GM19328 (cell line): ENCODE measurements around the gene MED13L.
A peak's percentile ranks its signal among the peaks of the same experiment; 100 is the strongest.
"Not testable (repeated sequence)": the region's sequence is repeated elsewhere in the genome, so short reads cannot be mapped to it uniquely, and the experiment has no call there.

Experiments
- ATAC-seq: cut with Tn5 transposase; IDR thresholded peaks from one replicate; pipeline ENCODE4 v1.9.1; 2021; ENCODE audit warnings: mild to moderate bottlenecking, moderate library complexity; ENCODE audit not compliant: unreplicated experiment

Gene MED13L

GRCh38 chr12:116136340-116136739 is 141.2 kb downstream of the MED13L start:
- ATAC-seq: no peak

GRCh38 chr12:116135209-116135930 is 142.1 kb downstream of the MED13L start:
- no peak for ATAC-seq

- no peak for ATAC-seq
Measured at GRCh38 chr12:116133636-116134214, 143.8 kb downstream of the MED13L start.

- ATAC-seq: no peak
Measured at GRCh38 chr12:116133149-116133548, 144.3 kb downstream of the MED13L start.

- ATAC-seq: not testable (repeated sequence)
Measured at GRCh38 chr12:116131987-116132386, 145.5 kb downstream of the MED13L start.

- ATAC-seq: no peak
Measured at GRCh38 chr12:116131176-116131575, 146.3 kb downstream of the MED13L start.

- ATAC-seq: no peak
Measured at GRCh38 chr12:116130431-116130830, 147.1 kb downstream of the MED13L start.

GRCh38 chr12:116128779-116129178 is 148.7 kb downstream of the MED13L start:
- ATAC-seq: no peak

- no peak for ATAC-seq
Measured at GRCh38 chr12:116127859-116128258, 149.6 kb downstream of the MED13L start.

GRCh38 chr12:116126610-116127009 is 150.9 kb downstream of the MED13L start:
- no peak for ATAC-seq

GRCh38 chr12:116125956-116126566 is 151.4 kb downstream of the MED13L start:
- no peak for ATAC-seq

GRCh38 chr12:116125084-116125483 is 152.4 kb downstream of the MED13L start:
- ATAC-seq: no peak

- ATAC-seq: peak; percentile 55
Measured at GRCh38 chr12:116123451-116124258, 153.8 kb downstream of the MED13L start.

GRCh38 chr12:116122628-116123027 is 154.9 kb downstream of the MED13L start:
- ATAC-seq: no peak

- no peak for ATAC-seq
Measured at GRCh38 chr12:116121453-116121871, 156.0 kb downstream of the MED13L start.

GRCh38 chr12:116116650-116117424 is 160.7 kb downstream of the MED13L start:
- no peak for ATAC-seq

- no peak for ATAC-seq
Measured at GRCh38 chr12:116113398-116114130, 163.9 kb downstream of the MED13L start.

GRCh38 chr12:116106870-116107269 is 170.6 kb downstream of the MED13L start:
- ATAC-seq: no peak

GRCh38 chr12:116104167-116104767 is 173.2 kb downstream of the MED13L start:
- no peak for ATAC-seq
